HCT116 (cell line): ENCODE results near the gene CELA3B. TPM values are rescaled to one million over a fixed set of nuclear protein-coding genes. Genes with fewer than 3 reads are reported as not detected.

Experiments used
- ATAC-seq: fragments of 200-7000 bp; cut with Tn5 transposase; 2 replicates; pipeline ENCODE4 v1.9.1; 2020; ENCODE audit warnings: mild to moderate bottlenecking, moderate library complexity
- BruUV-seq: library from RNA; stranded (reverse); fragments of 400-500 nt; replicated peaks from 2 replicates; lab custom pipeline; 2021; lab: Mats Ljungman, UMichigan
- CTCF ChIA-PET: fragments of 300-600 bp; sonication (Branson Sonifier 250); formaldehyde crosslinking; loops from one replicate; lab custom pipeline; 2021; ENCODE audit warnings: antibody characterized with exemption; lab: Charles Lee
- POLR2A ChIA-PET: fragments of 300-600, 350-600 bp; sonication (Branson Sonifier 250); formaldehyde crosslinking; loops from one replicate; lab custom pipeline; 2021; ENCODE audit warnings: antibody characterized with exemption; lab: Charles Lee
- RAD21 ChIA-PET, 2 experiments: fragments of 300-600 bp; sonication (Branson Sonifier 250); formaldehyde crosslinking; loops; one replicate each; lab custom pipeline; 2023; ENCODE audit warnings: low total read pairs in 2 of 2; ENCODE audit not compliant: uncharacterized antibody in 2 of 2, unreplicated experiment in 2 of 2, low non-redundant PET in 1 of 2; lab: Charles Lee
- DNase-seq: peaks from one replicate; pipeline ENCODE4 v3.0.0-alpha.2; 2010; ENCODE audit warnings: low read depth, low spot score
- H2AFZ ChIP-seq: fragments of 200-600 bp; shearing (Covaris generic), sonication (generic); 2 replicates; pipeline ENCODE4 v1.6.1; 2017; ENCODE audit warnings: low read depth, mixed run types, mixed read lengths, antibody characterized with exemption, low read length; ENCODE audit not compliant: poor library complexity, severe bottlenecking
- H3K27ac ChIP-seq: 2 replicates; pipeline ENCODE4 v1.5.1; 2012; ENCODE audit warnings: low read depth, low read length
- H3K27me3 ChIP-seq: fragments of 200-600 bp; sonication (generic); 2 replicates; pipeline ENCODE4 v1.6.1; 2016; ENCODE audit warnings: mixed run types, low read length, mixed read lengths; ENCODE audit not compliant: insufficient read depth
- H3K36me3 ChIP-seq, 2 experiments: fragments of 200-500 bp in 1 of 2; fragments of 200-600 bp in 1 of 2; sonication (Bioruptor generic) in 1 of 2; sonication (generic) in 1 of 2; 2 replicates each; pipeline versions ENCODE4 v1.5.1 to v1.6.1; 2014 to 2016; ENCODE audit warnings: low read length in 2 of 2, inconsistent platforms in 1 of 2, mixed read lengths in 1 of 2, mixed run types in 1 of 2; ENCODE audit not compliant: insufficient read depth in 2 of 2, control insufficient read depth in 1 of 2
- H3K4me1 ChIP-seq, 2 experiments: fragments of 200-600 bp in 1 of 2; sonication (generic) in 1 of 2; 2 replicates each; pipeline versions ENCODE4 v1.5.1 to v1.6.1; 2012 to 2017; ENCODE audit warnings: low read length in 2 of 2, inconsistent platforms in 1 of 2, mild to moderate bottlenecking in 1 of 2, mixed read lengths in 1 of 2, mixed run types in 1 of 2, moderate library complexity in 1 of 2; ENCODE audit not compliant: insufficient read depth in 2 of 2, control insufficient read depth in 1 of 2
- H3K4me2 ChIP-seq: fragments of 200-600 bp; sonication (generic); 2 replicates; pipeline ENCODE4 v1.6.1; 2017; ENCODE audit warnings: mixed run types, low read length, mixed read lengths
- H3K4me3 ChIP-seq, 2 experiments: fragments of 200-600 bp in 1 of 2; sonication (generic) in 1 of 2; replicated peaks in 1 of 2; 2 replicates each; pipeline ENCODE4 v1.5.1; 2011 to 2016; ENCODE audit warnings: low read length in 2 of 2, control low read depth in 1 of 2, low read depth in 1 of 2, mild to moderate bottlenecking in 1 of 2, mixed read lengths in 1 of 2, mixed run types in 1 of 2
- H3K79me2 ChIP-seq: fragments of 200-600 bp; sonication (generic); 2 replicates; pipeline ENCODE4 v1.6.1; 2017; ENCODE audit warnings: mild to moderate bottlenecking, mixed run types, low read length, moderate library complexity, mixed read lengths; ENCODE audit not compliant: insufficient read depth
- H3K9ac ChIP-seq: fragments of 200-600 bp; sonication (generic); 2 replicates; pipeline ENCODE4 v1.6.1; 2016; ENCODE audit warnings: low read length, mixed read lengths
- H3K9me2 ChIP-seq: fragments of 200-600 bp; sonication (generic), shearing (Covaris generic); 2 replicates; pipeline ENCODE4 v1.6.1; 2017; ENCODE audit warnings: mixed run types, mild to moderate bottlenecking, moderate library complexity; ENCODE audit not compliant: insufficient read depth
- H3K9me3 ChIP-seq, 2 experiments: fragments of 200-500 bp in 1 of 2; fragments of 200-600 bp in 1 of 2; sonication (Bioruptor generic) in 1 of 2; sonication (generic) in 1 of 2; 2 replicates each; pipeline ENCODE4 v1.6.1; 2014 to 2017; ENCODE audit warnings: low read length in 2 of 2, mixed read lengths in 2 of 2, inconsistent platforms in 1 of 2, low read depth in 1 of 2, mild to moderate bottlenecking in 1 of 2, mixed run types in 1 of 2, moderate library complexity in 1 of 2; ENCODE audit not compliant: control insufficient read depth in 1 of 2, insufficient read depth in 1 of 2
- H4K20me1 ChIP-seq: fragments of 200-600 bp; sonication (generic), shearing (Covaris generic); 2 replicates; pipeline ENCODE4 v1.6.1; 2017; ENCODE audit warnings: mixed run types, mild to moderate bottlenecking, moderate library complexity; ENCODE audit not compliant: insufficient read depth
- ATF3 ChIP-seq: IDR thresholded peaks from 2 replicates; pipeline ENCODE4 v1.6.1; 2012
- CTCF ChIP-seq, 3 experiments: fragments of 200-600 bp in 1 of 3; sonication (generic) in 1 of 3; IDR thresholded peaks in 2 of 3; conservative IDR thresholded peaks in 1 of 3; 2 replicates each; pipeline ENCODE4 v1.5.1; 2012 to 2017; ENCODE audit warnings: low read depth in 2 of 3, low read length in 2 of 3, antibody characterized with exemption in 1 of 3, borderline replicate concordance in 1 of 3, control low read depth in 1 of 3, mild to moderate bottlenecking in 1 of 3, mixed read lengths in 1 of 3, mixed run types in 1 of 3, moderate library complexity in 1 of 3; ENCODE audit not compliant: insufficient read depth in 1 of 3
- EGR1 ChIP-seq: IDR thresholded peaks from 2 replicates; pipeline ENCODE4 v1.6.1; 2012; ENCODE audit warnings: low read depth
- ELF1 ChIP-seq: IDR thresholded peaks from 2 replicates; pipeline ENCODE4 v1.6.1; 2012; ENCODE audit warnings: low read depth, borderline replicate concordance
- EZH2 ChIP-seq: fragments of 200-600 bp; sonication (generic); IDR thresholded peaks from 2 replicates; pipeline ENCODE4 v1.6.1; 2017; ENCODE audit warnings: antibody characterized with exemption, mixed run types
- EZH2phosphoT487 ChIP-seq: fragments of 200-600 bp; IDR thresholded peaks from 2 replicates; pipeline ENCODE4 v1.6.1; 2018; ENCODE audit warnings: antibody characterized with exemption, borderline replicate concordance
- FOSL1 ChIP-seq: IDR thresholded peaks from 2 replicates; pipeline ENCODE4 v1.6.1; 2012; ENCODE audit warnings: low read depth
- JUND ChIP-seq: IDR thresholded peaks from 2 replicates; pipeline ENCODE4 v1.6.1; 2012
- RAD21 ChIP-seq: IDR thresholded peaks from 2 replicates; pipeline ENCODE4 v1.6.1; 2012; ENCODE audit warnings: low read depth, mild to moderate bottlenecking
- SIN3A ChIP-seq: IDR thresholded peaks from 2 replicates; pipeline ENCODE4 v1.6.1; 2012; ENCODE audit warnings: low read depth
- ZBTB33 ChIP-seq: IDR thresholded peaks from 2 replicates; pipeline ENCODE4 v1.6.1; 2011; ENCODE audit warnings: mild to moderate bottlenecking, low read length, moderate library complexity; ENCODE audit not compliant: insufficient replicate concordance; ENCODE audit errors: extremely low read depth
- intact Hi-C: fragments of 100-400 bp; cut with micrococcal nuclease; formaldehyde crosslinking; loops from 2 replicates; pipeline ENCODE4 v1.10.0; 2022
- total RNA-seq: library from RNA; stranded (reverse); gene quantifications from one replicate; pipeline ENCODE4 v1.2.1, GENCODE V29; 2021; ENCODE audit not compliant: unreplicated experiment
- TF ChIP-seq, protein P1 (sequence below): IDR thresholded peaks from 2 replicates; pipeline ENCODE4 v1.6.1; 2012

CELA3B gene
- total RNA-seq, 1 experiment from 2014 or later, result 5.3 TPM

- CTCF ChIA-PET, result interaction anchor here (1.0 kb wide), 1 partner anchor 9 kb away, joined by 3 read pairs; no protein-coding TSS in a partner anchor
- RAD21 ChIA-PET, result interaction anchor here in 1 of 2 experiments (0.6 kb wide), 1 partner anchor 884 kb away, joined by 6 read pairs; no protein-coding TSS in a partner anchor
- H2AFZ ChIP-seq, result no peak overlapping the region
- H3K4me3 ChIP-seq, result no peak overlapping the region
- BruUV-seq, result no TSS peak
- no peak overlapping the region; the same call in 1 of the 2 replicates for H3K9ac ChIP-seq
- no peaks in the 10 kb centered on the region for H4K20me1 ChIP-seq
- no peaks in the 10 kb centered on the region for H3K9me2 ChIP-seq
- POLR2A ChIA-PET, result interaction anchor here (1.2 kb wide), 1 partner anchor 10 kb away, joined by 3 read pairs; no protein-coding TSS in a partner anchor
- H3K4me2 ChIP-seq, result peak overlapping the region; percentile 82
- peaks cover 41 to 78% of the 10 kb centered on the region in 2 experiments for H3K4me1 ChIP-seq
- TF ChIP-seq EZH2, result no peak
- TF ChIP-seq ATF3, result no peak
- TF ChIP-seq EGR1, result no peak
- no peak for TF ChIP-seq FOSL1
- no peak for TF ChIP-seq JUND
- no peak for TF ChIP-seq RAD21
- TF ChIP-seq ZBTB33, result no peak
- TF ChIP-seq, protein P1, sequence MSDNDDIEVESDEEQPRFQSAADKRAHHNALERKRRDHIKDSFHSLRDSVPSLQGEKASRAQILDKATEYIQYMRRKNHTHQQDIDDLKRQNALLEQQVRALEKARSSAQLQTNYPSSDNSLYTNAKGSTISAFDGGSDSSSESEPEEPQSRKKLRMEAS, result no peak
- TF ChIP-seq ELF1, result no peak
- TF ChIP-seq SIN3A, result no peak
- no peak for TF ChIP-seq EZH2phosphoT487
- TF ChIP-seq CTCF (IDR thresholded peaks at IDR 0.05 in 2 of 3, conservative IDR thresholded peaks at IDR 0.05 in 1 of 3; ENCODE audit: borderline replicate concordance in 1 of 3, insufficient read depth in 1 of 3, low read depth in 2 of 3, low read length in 2 of 3), result no peak
- DNase-seq, result no peak
- intact Hi-C loops, result no loop called here
- H3K79me2 ChIP-seq, result peaks cover 52% of the 10 kb centered on the region
- ATAC-seq, result no peak
- no peaks in the 10 kb centered on the region for H3K9me3 ChIP-seq
- H3K27me3 ChIP-seq, result no peaks in the 10 kb centered on the region
- H3K27ac ChIP-seq, result no peak overlapping the region
- H3K36me3 ChIP-seq, result no peaks in the 10 kb centered on the region
Observed at GRCh38 chr1:21930080-21930571, 46.7 kb upstream of the CELA3B start.
